HUES6 (cell line): ENCODE data around the gene HK2.

ENCODE experiments used
- H3K27ac ChIP-seq: 2 replicates; pipeline ENCODE4 v1.7.0; 2013; ENCODE audit warnings: low read depth, mild to moderate bottlenecking, low read length, inconsistent platforms
- H3K27me3 ChIP-seq: 2 replicates; pipeline ENCODE4 v1.6.1; 2013; ENCODE audit warnings: low read length; ENCODE audit not compliant: control insufficient read depth, insufficient read depth
- H3K36me3 ChIP-seq: 2 replicates; pipeline ENCODE4 v1.6.1; 2013; ENCODE audit warnings: low read length; ENCODE audit not compliant: control insufficient read depth, insufficient read depth
- H3K4me1 ChIP-seq: 2 replicates; pipeline ENCODE4 v1.6.1; 2013; ENCODE audit warnings: low read length; ENCODE audit not compliant: control insufficient read depth, insufficient read depth
- H3K4me3 ChIP-seq: 2 replicates; pipeline ENCODE4 v1.5.1; 2013; ENCODE audit warnings: low read depth, low read length
- H3K9ac ChIP-seq: one replicate; pipeline ENCODE4 v1.6.1; 2013; ENCODE audit warnings: mild to moderate bottlenecking, low read length
- H3K9me3 ChIP-seq: 2 replicates; pipeline ENCODE4 v1.6.1; 2013; ENCODE audit warnings: low read depth, low read length; ENCODE audit not compliant: control insufficient read depth, insufficient read depth

HK2 gene

GRCh38 chr2:74870951-74871350 lies 37.0 kb downstream of the HK2 start:
- Histone ChIP-seq H3K27ac (no peak overlapping the region), H3K27me3 (no peaks in the 10 kb centered on the region), H3K4me3 (no peak overlapping the region), H3K4me1 (peaks cover 9% of the 10 kb centered on the region; the same call in 1 of the 2 replicates), H3K9ac (no peak overlapping the region), H3K9me3 (no peaks in the 10 kb centered on the region), H3K36me3 (peaks cover 65% of the 10 kb centered on the region)

DNA sequence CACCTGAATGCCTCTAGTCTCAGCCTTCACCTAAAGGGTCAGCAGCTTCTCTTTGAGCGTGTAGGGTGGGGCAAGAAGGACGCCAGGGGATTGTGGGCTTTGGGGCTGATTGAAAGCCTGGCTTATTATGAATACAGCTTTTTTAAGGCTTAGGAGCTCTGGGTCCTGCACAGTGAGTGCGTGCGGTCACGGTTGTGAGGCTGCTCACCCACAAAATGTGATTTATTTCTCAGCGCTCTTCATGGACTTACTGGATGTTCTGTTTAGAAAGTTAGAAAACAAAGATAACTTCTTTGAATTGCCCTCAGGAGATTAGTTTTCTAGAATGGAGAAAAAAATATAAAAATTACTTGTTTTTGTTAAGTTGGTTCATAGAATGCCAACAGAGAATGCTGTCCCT lies 37.5 kb downstream of the HK2 start:
- no peak overlapping the region for H3K9ac ChIP-seq
- H3K4me1 ChIP-seq, result peaks cover 7% of the 10 kb centered on the region; the same call in 1 of the 2 replicates
- H3K36me3 ChIP-seq, result peaks cover 68% of the 10 kb centered on the region
- no peak overlapping the region for H3K4me3 ChIP-seq
- H3K27me3 ChIP-seq, result no peaks in the 10 kb centered on the region
- no peaks in the 10 kb centered on the region for H3K9me3 ChIP-seq
- no peak overlapping the region for H3K27ac ChIP-seq

DNA sequence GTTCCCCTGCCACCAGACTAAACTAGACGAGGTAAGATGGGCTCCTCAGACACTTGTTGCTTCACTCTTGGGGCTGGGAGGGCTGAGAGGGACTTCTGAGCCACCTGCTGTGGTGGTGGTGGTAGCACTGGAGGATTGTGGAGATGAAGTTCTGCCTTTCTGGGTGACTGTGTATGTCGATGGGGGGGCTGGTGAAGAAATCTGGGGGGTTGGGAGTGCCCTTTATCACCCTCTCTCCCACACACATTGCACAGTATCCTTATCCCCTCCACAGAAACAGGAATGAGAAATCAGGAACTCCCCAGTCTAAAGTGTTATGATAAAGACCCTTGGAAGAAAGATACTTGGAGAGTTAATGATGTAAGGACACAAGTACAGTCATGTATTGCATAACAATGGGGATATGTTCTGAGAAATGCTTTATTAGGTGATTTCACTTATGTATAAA lies 38.5 kb downstream of the HK2 start:
- Histone ChIP-seq H3K9ac (no peak overlapping the region), H3K36me3 (peaks cover 78% of the 10 kb centered on the region), H3K4me3 (no peak overlapping the region), H3K9me3 (no peaks in the 10 kb centered on the region), H3K4me1 (peaks cover 7% of the 10 kb centered on the region; the same call in 1 of the 2 replicates), H3K27ac (no peak overlapping the region), H3K27me3 (no peaks in the 10 kb centered on the region)

GRCh38 chr2:74873012-74873665 lies 39.2 kb downstream of the HK2 start:
- Histone ChIP-seq H3K9me3 (no peaks in the 10 kb centered on the region), H3K4me3 (no peak overlapping the region), H3K36me3 (peaks cover 78% of the 10 kb centered on the region), H3K27ac (no peak overlapping the region), H3K27me3 (no peaks in the 10 kb centered on the region), H3K9ac (no peak overlapping the region), H3K4me1 (peaks cover 3% of the 10 kb centered on the region; the same call in 1 of the 2 replicates)

DNA sequence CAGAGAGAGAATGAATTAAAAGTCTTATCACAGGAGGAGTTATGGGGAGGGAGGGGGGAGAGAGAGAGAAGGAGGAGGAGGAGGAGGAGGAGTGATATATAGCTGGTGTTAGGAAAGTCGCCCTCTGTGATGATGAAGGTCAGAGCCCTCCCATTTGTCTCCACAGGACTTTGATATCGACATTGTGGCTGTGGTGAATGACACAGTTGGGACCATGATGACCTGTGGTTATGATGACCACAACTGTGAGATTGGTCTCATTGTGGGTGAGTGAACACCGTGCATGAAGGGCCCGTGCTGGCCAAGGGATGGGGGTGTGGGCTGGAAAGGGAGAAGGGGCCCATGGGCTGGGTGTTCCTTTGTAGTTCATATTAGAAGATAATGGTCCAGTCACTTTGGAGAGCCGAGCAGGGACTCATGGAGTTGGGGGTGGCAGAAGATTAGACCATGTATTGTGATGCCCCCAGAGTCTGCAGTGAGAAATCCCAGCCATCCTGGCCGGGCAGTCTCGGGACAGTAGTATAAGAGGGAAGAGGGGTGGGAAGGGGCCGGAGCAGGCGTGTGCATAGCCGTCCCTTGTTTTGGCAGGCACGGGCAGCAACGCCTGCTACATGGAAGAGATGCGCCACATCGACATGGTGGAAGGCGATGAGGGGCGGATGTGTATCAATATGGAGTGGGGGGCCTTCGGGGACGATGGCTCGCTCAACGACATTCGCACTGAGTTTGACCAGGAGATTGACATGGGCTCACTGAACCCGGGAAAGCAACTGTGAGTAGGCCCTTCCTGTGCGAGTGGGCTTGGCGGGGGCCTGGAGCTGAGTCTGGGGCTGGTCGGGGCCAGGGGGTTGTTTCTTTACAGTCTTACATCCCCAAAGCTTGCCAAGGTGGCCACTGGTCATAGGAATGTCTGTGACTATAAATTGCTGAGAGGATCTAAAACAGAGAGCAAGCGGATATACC lies 40.0 kb downstream of the HK2 start:
- H3K9ac ChIP-seq, result no peak overlapping the region
- peaks cover 79% of the 10 kb centered on the region for H3K36me3 ChIP-seq
- H3K27ac ChIP-seq, result no peak overlapping the region
- no peaks in the 10 kb centered on the region; the same call in 1 of the 2 replicates for H3K4me1 ChIP-seq
- no peaks in the 10 kb centered on the region for H3K9me3 ChIP-seq
- no peak overlapping the region for H3K4me3 ChIP-seq
- no peaks in the 10 kb centered on the region for H3K27me3 ChIP-seq

DNA sequence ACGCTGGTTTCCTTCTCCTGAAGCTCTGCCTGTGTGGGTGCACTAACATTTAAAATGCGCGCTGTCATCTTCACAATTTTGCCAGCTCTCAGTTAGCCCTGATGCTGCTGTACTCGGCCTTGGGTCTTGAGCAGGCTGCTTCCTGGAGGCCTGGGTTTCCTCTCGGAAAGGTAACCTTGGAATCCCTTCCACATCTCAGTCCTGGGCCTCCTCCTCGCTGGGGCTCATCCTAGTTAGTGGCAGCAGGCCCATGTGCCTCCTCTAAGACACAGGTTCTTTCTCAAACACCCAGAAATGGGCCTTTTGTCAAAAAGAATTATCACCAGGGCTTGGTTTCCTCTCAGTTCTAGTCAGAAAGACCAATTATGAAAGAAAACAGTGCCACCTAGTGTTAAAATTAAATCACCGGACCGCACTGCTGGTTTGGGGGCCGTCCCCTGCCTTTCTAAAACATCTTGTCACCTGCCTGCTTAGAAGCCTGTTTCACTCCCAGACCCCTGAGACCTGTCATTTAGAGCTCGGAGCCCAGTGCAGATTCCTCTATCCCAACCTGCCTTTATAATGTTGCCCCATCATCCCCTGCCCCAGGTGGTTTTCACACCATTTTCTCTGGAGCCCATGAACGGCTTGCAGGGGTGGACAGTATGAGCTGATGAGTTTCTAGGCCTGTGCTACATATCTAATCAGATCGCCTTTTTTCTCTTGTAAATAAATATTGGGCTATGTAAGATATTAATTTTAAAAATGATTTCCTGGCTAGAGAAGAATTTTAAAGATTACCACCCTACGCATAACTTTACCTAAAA lies 42.4 kb downstream of the HK2 start:
- Histone ChIP-seq H3K27ac (no peak overlapping the region), H3K36me3 (peaks cover 90% of the 10 kb centered on the region)

DNA sequence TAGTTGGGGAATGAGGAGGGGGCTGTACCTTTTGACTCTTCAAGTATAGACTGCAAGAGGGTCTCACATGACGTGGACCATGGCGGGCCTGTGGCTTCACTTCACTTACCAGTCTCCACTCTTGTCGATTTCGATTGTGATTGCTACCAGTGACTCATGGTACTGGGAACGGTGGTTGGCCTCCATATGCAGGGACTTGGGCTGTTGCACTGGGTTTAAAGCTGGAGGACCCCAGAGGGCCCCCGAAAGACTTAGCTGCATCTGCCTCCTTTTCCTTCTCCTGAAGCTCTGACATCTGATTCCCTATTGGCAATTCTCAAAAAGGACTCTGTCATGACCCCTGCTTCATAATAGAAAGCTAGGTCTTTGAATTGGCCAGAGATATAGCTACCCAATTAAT lies 43.4 kb downstream of the HK2 start:
- H3K27me3 ChIP-seq, result no peaks in the 10 kb centered on the region
- H3K9ac ChIP-seq, result no peak overlapping the region
- no peak overlapping the region for H3K27ac ChIP-seq
- peaks cover 93% of the 10 kb centered on the region for H3K36me3 ChIP-seq
- no peak overlapping the region for H3K4me3 ChIP-seq
- H3K4me1 ChIP-seq, result no peaks in the 10 kb centered on the region
- H3K9me3 ChIP-seq, result no peaks in the 10 kb centered on the region

More for the DNA sequence above, 42.4 kb downstream of the HK2 start:
- Histone ChIP-seq H3K4me1 (no peaks in the 10 kb centered on the region), H3K9ac (no peak overlapping the region), H3K9me3 (no peaks in the 10 kb centered on the region), H3K4me3 (no peak overlapping the region), H3K27me3 (no peaks in the 10 kb centered on the region)

GRCh38 chr2:74877781-74878433 lies 44.0 kb downstream of the HK2 start:
- Histone ChIP-seq H3K9me3 (no peaks in the 10 kb centered on the region), H3K27ac (no peak overlapping the region), H3K36me3 (peaks cover 92% of the 10 kb centered on the region), H3K9ac (no peak overlapping the region), H3K4me3 (no peak overlapping the region), H3K4me1 (no peaks in the 10 kb centered on the region), H3K27me3 (no peaks in the 10 kb centered on the region)

GRCh38 chr2:74878551-74878950 lies 44.6 kb downstream of the HK2 start:
- H3K9me3 ChIP-seq, result no peaks in the 10 kb centered on the region
- H3K36me3 ChIP-seq, result peaks cover 92% of the 10 kb centered on the region
- no peak overlapping the region for H3K27ac ChIP-seq
- no peaks in the 10 kb centered on the region for H3K27me3 ChIP-seq
- H3K4me1 ChIP-seq, result no peaks in the 10 kb centered on the region
- H3K9ac ChIP-seq, result no peak overlapping the region
- no peak overlapping the region for H3K4me3 ChIP-seq

- Histone ChIP-seq H3K27me3 (no peaks in the 10 kb centered on the region), H3K4me1 (no peaks in the 10 kb centered on the region), H3K36me3 (peaks cover 93% of the 10 kb centered on the region), H3K9me3 (no peaks in the 10 kb centered on the region), H3K9ac (no peak overlapping the region), H3K4me3 (no peak overlapping the region), H3K27ac (no peak overlapping the region)
Measured at GRCh38 chr2:74880054-74880728, 46.3 kb downstream of the HK2 start.
